Astrocyte (in vitro differentiated cells and primary cell): ENCODE data around the gene TUBG1. TPM values are rescaled to one million over a fixed set of nuclear protein-coding genes. Genes with fewer than 3 reads are reported as not detected.

Experiments used
- DNase-seq: peaks from one replicate; pipeline ENCODE4 v3.0.0-alpha.2; 2010; ENCODE audit warnings: low read depth
- FAIRE-seq: peaks from 2 replicates; lab custom pipeline; 2011; peaks lifted over from hg19 to GRCh38; lab: Jason Lieb, UNC
- H2AFZ ChIP-seq: 2 replicates; pipeline ENCODE4 v1.6.0; 2012; ENCODE audit warnings: low read depth, low read length, inconsistent platforms
- H3K27ac ChIP-seq: 2 replicates; pipeline ENCODE4 v1.5.1; 2011; ENCODE audit warnings: low read depth, low read length, inconsistent platforms
- H3K27me3 ChIP-seq: 2 replicates; pipeline ENCODE4 v1.6.0; 2011; ENCODE audit warnings: low read length, inconsistent platforms; ENCODE audit not compliant: insufficient read depth
- H3K36me3 ChIP-seq: 2 replicates; pipeline ENCODE4 v1.5.1; 2011; ENCODE audit warnings: low read length, inconsistent platforms; ENCODE audit not compliant: insufficient read depth
- H3K4me1 ChIP-seq: 2 replicates; pipeline ENCODE4 v1.5.1; 2011; ENCODE audit warnings: low read length, inconsistent platforms; ENCODE audit not compliant: insufficient read depth
- H3K4me2 ChIP-seq: 2 replicates; pipeline ENCODE4 v1.6.0; 2012; ENCODE audit warnings: low read length, inconsistent platforms
- H3K4me3 ChIP-seq: 2 replicates; pipeline ENCODE4 v1.5.1; 2011; ENCODE audit warnings: low read depth, mild to moderate bottlenecking, low read length, inconsistent platforms; ENCODE audit not compliant: insufficient read depth
- H3K79me2 ChIP-seq: 2 replicates; pipeline ENCODE4 v1.6.0; 2012; ENCODE audit warnings: mild to moderate bottlenecking, low read length, inconsistent platforms; ENCODE audit not compliant: insufficient read depth
- H3K9ac ChIP-seq: 2 replicates; pipeline ENCODE4 v1.6.0; 2012; ENCODE audit warnings: mild to moderate bottlenecking, low read length, inconsistent platforms
- H3K9me3 ChIP-seq: 2 replicates; pipeline ENCODE4 v1.5.1; 2012; ENCODE audit warnings: low read depth, mild to moderate bottlenecking, low read length, inconsistent platforms; ENCODE audit not compliant: insufficient read depth
- H4K20me1 ChIP-seq: 2 replicates; pipeline ENCODE4 v1.6.0; 2012; ENCODE audit warnings: low read length, inconsistent platforms; ENCODE audit not compliant: insufficient read depth
- H3K27ac Mint-ChIP-seq: one replicate; pipeline ENCODE4 v1.8.0; 2021; ENCODE audit warnings: mild to moderate bottlenecking, mixed read lengths; ENCODE audit not compliant: unreplicated experiment
- H3K27me3 Mint-ChIP-seq: one replicate; pipeline ENCODE4 v1.8.0; 2021; ENCODE audit warnings: low read depth, mixed read lengths; ENCODE audit not compliant: unreplicated experiment
- H3K36me3 Mint-ChIP-seq: one replicate; pipeline ENCODE4 v1.8.0; 2021; ENCODE audit warnings: low read depth, mixed read lengths; ENCODE audit not compliant: unreplicated experiment
- H3K4me1 Mint-ChIP-seq: one replicate; pipeline ENCODE4 v1.8.0; 2021; ENCODE audit warnings: low read depth, mixed read lengths; ENCODE audit not compliant: unreplicated experiment
- H3K4me3 Mint-ChIP-seq: one replicate; pipeline ENCODE4 v1.8.0; 2021; ENCODE audit warnings: mild to moderate bottlenecking, moderate library complexity, mixed read lengths; ENCODE audit not compliant: unreplicated experiment
- H3K9me3 Mint-ChIP-seq: one replicate; pipeline ENCODE4 v1.8.0; 2021; ENCODE audit warnings: mild to moderate bottlenecking, mixed read lengths; ENCODE audit not compliant: unreplicated experiment
- CTCF ChIP-seq: IDR thresholded peaks from 2 replicates; pipeline ENCODE4 v1.5.1; 2011; ENCODE audit warnings: low read depth, mild to moderate bottlenecking, inconsistent platforms, low read length, moderate library complexity; ENCODE audit not compliant: insufficient read depth
- EZH2 ChIP-seq: IDR thresholded peaks from 2 replicates; pipeline ENCODE4 v1.6.1; 2012; ENCODE audit warnings: mild to moderate bottlenecking, low read length, inconsistent platforms; ENCODE audit not compliant: insufficient read depth
- total RNA-seq: library from RNA; stranded (reverse); gene quantifications from 2 replicates; pipeline ENCODE4 v1.2.1, GENCODE V29; 2021

TUBG1 gene
- total RNA-seq, 1 donor from 2014 or later, result 47.2 TPM

- Histone ChIP-seq H3K4me2 (peak overlapping the region; percentile 63), H3K9ac (no peak overlapping the region), H3K4me3 (no peak overlapping the region), H2AFZ (no peak overlapping the region), H3K36me3 (peaks cover 3% of the 10 kb centered on the region), H4K20me1 (peaks cover 4% of the 10 kb centered on the region), H3K9me3 (no peaks in the 10 kb centered on the region), H3K79me2 (no peaks in the 10 kb centered on the region), H3K27me3 (no peaks in the 10 kb centered on the region), H3K4me1 (peaks cover 15% of the 10 kb centered on the region), H3K27ac (no peak overlapping the region)
- FAIRE-seq (no peak), DNase-seq (peak; percentile 64)
- H3K27me3 Mint-ChIP-seq, result no peaks in the 10 kb centered on the region
- H3K27ac Mint-ChIP-seq, result no peak overlapping the region
- H3K9me3 Mint-ChIP-seq, result peaks cover 3% of the 10 kb centered on the region
- peaks cover 9% of the 10 kb centered on the region for H3K4me1 Mint-ChIP-seq
- peak overlapping the region; percentile 63 for H3K4me3 Mint-ChIP-seq
- peaks cover 9% of the 10 kb centered on the region for H3K36me3 Mint-ChIP-seq
- TF ChIP-seq EZH2 (no peak), CTCF (no peak)
Measured at GRCh38 chr17:42660692-42661345, 51.3 kb downstream of the TUBG1 start.

Other genes starting within 250 kb of the TUBG1 start
- 145 and 154 TPM in 2 replicates for gene STAT3, start 221.2 kb upstream of the TUBG1 start, total RNA-seq
- 602 and 644 TPM in 2 replicates for gene CAVIN1, start 186.4 kb upstream of the TUBG1 start, total RNA-seq
- gene ATP6V0A1, start 150.8 kb upstream of the TUBG1 start, total RNA-seq, result 75.8 and 78.6 TPM in 2 replicates
- 19.3 and 25.9 TPM in 2 replicates for gene NAGLU, start 73.4 kb upstream of the TUBG1 start, total RNA-seq
- 1.5 and 1.7 TPM in 2 replicates for gene HSD17B1, start 56.8 kb upstream of the TUBG1 start, total RNA-seq
- 52.0 and 54.2 TPM in 2 replicates for gene COASY, start 47.5 kb upstream of the TUBG1 start, total RNA-seq
- gene MLX, start 42.6 kb upstream of the TUBG1 start, total RNA-seq, result 26.5 and 29.9 TPM in 2 replicates
- gene PSMC3IP, start 32.0 kb upstream of the TUBG1 start, total RNA-seq, result 5.4 and 8.7 TPM in 2 replicates
- 54.3 and 60.9 TPM in 2 replicates for gene RETREG3, start 309 bp upstream of the TUBG1 start, total RNA-seq
- 14.4 and 16.6 TPM in 2 replicates for gene TUBG2, start 49.6 kb downstream of the TUBG1 start, total RNA-seq
- gene PLEKHH3, start 67.3 kb downstream of the TUBG1 start, total RNA-seq, result 14.1 and 14.5 TPM in 2 replicates
- 0.65 and 0.84 TPM in 2 replicates for gene CCR10, start 72.2 kb downstream of the TUBG1 start, total RNA-seq
- gene CNTNAP1, start 72.8 kb downstream of the TUBG1 start, total RNA-seq, result 11.4 and 16.4 TPM in 2 replicates
- 15.2 and 16.9 TPM in 2 replicates for gene EZH1, start 135.4 kb downstream of the TUBG1 start, total RNA-seq
- 6.1 and 6.8 TPM in 2 replicates for gene RAMP2, start 151.5 kb downstream of the TUBG1 start, total RNA-seq
- gene VPS25, start 163.8 kb downstream of the TUBG1 start, total RNA-seq, result 49.5 and 53.2 TPM in 2 replicates
- gene WNK4, start 170.9 kb downstream of the TUBG1 start, total RNA-seq, result 22.8 and 34.8 TPM in 2 replicates
- gene COA3, start 189.0 kb downstream of the TUBG1 start, total RNA-seq, result 31.8 and 34.3 TPM in 2 replicates
- gene CNTD1, start 189.2 kb downstream of the TUBG1 start, total RNA-seq, result not detected in 2 replicates
- gene BECN1, start 214.6 kb downstream of the TUBG1 start, total RNA-seq, result 79.8 and 87.6 TPM in 2 replicates
- gene PSME3, start 223.7 kb downstream of the TUBG1 start, total RNA-seq, result 131 and 152 TPM in 2 replicates
- 4.1 and 5.0 TPM in 2 replicates for gene AOC2, start 234.9 kb downstream of the TUBG1 start, total RNA-seq
- gene AOC3, start 241.5 kb downstream of the TUBG1 start, total RNA-seq, result 1.1 and 1.5 TPM in 2 replicates